ENCODE measurements around the gene RNF167.
A peak's percentile ranks its signal among the peaks of the same experiment; 100 is the strongest.

GRCh38 chr17:4956493-4957061, 16.5 kb downstream of the RNF167 start:
- TF ChIP-seq, protein P1, sequence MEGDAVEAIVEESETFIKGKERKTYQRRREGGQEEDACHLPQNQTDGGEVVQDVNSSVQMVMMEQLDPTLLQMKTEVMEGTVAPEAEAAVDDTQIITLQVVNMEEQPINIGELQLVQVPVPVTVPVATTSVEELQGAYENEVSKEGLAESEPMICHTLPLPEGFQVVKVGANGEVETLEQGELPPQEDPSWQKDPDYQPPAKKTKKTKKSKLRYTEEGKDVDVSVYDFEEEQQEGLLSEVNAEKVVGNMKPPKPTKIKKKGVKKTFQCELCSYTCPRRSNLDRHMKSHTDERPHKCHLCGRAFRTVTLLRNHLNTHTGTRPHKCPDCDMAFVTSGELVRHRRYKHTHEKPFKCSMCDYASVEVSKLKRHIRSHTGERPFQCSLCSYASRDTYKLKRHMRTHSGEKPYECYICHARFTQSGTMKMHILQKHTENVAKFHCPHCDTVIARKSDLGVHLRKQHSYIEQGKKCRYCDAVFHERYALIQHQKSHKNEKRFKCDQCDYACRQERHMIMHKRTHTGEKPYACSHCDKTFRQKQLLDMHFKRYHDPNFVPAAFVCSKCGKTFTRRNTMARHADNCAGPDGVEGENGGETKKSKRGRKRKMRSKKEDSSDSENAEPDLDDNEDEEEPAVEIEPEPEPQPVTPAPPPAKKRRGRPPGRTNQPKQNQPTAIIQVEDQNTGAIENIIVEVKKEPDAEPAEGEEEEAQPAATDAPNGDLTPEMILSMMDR (IDR thresholded peaks at IDR 0.05): peak in 1 of 6 experiments; percentile 33
- no peak for TF ChIP-seq POLR2A (IDR thresholded peaks at IDR 0.05)

Data from esophagus squamous epithelium (tissue), 4 donors.